GM21526 (cell line): Measurements from ENCODE around the gene TRIM25.

ENCODE experiments used
- ATAC-seq: cut with Tn5 transposase; IDR thresholded peaks from one replicate; pipeline ENCODE4 v1.9.1; 2021; ENCODE audit warnings: moderate library complexity; ENCODE audit not compliant: unreplicated experiment, low FRiP score

Gene TRIM25

DNA sequence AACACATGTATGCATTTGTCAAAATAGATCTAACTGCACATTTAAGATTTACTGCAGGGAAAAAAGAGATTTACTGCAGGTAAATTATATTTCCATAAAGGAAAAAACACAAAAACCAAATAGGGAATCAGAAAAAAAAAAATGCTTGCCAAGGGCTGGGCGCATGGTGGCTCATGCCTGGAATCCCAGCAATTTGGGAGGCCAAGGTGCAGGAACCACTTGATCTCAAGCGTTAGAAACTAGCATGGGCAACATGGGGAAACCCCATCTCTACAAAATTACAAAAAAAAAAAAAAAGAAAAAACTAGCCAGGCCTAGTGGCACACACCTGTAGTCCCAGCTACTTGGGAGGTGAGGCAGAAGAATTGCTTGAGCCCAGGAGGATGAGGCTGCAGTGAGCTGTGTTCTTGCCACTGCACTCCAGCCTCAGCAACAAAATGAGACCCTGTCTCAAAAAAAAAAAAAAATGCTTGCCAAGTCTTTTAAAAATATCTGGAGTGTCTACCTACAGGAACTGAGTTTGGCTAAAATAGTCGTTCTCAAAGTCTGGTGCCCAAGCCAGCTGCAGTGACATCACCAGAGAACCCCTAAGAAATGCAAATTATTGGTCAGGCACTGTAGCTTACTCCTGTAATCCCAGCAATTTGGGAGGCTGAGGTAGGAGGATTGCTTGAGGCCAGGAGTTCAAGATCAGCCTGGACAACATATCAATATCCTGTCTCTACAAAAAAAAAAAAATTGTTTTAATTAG, 17.5 kb downstream of the TRIM25 start:
- ATAC-seq: no peak

DNA sequence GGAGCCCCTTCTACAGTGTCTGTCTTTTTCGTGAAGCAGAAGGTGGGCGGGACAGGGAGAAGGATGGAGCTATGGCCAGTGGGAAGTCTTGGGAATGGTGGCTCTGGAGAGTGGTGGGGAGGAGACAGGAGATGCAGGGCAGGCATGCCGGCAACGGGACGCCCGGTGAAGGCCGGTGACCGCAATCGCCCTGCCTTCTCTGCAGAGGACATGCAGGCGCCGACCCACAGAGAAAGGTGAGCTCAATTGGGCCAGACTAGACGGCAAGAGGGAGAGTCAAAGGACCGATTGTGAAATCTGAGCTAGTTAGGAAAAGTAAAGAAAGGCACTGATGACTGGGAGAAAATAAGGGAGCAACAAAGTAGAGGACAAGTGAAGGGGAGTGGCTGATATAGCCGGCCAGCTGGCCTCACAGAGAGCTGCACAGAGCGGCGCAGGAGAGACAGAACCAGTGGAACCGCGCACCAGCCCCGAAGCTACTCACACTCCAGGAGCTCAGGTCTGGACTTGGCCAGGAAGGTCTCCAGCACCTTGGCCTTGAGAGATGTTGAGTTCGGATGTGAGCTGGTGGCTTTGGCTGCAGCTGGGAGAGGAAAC, 18.9 kb downstream of the TRIM25 start:
- no peak for ATAC-seq

DNA sequence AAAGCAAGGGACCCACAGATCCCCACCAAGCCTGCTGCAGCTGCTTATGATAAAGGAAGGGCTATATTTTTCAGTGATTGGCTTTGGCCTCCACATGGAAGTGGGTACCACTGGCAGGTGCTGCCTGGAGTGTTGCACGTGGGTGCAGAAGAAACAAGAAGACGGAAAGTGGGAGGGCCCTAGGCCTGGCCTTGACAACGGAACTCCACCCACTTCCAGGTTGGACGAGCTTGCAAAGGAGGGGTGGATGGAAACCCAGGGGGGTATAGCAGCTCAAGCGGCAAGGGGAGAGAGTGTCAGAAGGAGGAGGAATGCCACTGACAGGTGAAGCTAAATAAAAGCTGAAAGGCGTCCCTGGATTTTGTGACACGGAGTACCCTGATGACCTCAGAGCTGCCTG, 20.3 kb downstream of the TRIM25 start:
- ATAC-seq: no peak

GRCh38 chr17:56892333-56892732, 21.5 kb downstream of the TRIM25 start:
- ATAC-seq: no peak

DNA sequence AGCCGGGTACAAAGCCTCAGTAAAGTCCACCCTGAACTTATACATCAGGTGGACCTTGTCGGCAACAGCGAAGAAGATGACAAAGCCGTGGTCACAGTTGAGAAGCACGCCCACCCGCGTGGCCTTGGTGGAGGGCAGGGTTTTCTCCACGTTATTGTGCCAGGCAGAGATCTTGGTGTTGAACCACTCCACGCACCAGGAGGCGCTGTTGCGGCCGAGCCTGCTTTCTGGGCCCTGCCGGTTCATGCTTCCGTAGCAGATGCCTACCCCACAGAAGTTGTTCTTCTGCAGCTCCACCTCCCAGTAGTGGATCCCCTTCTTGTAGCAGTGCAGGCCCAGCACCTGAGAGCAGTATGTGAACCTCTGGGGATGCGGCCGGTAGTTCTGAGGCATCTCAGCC, 22.1 kb downstream of the TRIM25 start:
- ATAC-seq: no peak

GRCh38 chr17:56890906-56891674, 22.8 kb downstream of the TRIM25 start:
- ATAC-seq: no peak

DNA sequence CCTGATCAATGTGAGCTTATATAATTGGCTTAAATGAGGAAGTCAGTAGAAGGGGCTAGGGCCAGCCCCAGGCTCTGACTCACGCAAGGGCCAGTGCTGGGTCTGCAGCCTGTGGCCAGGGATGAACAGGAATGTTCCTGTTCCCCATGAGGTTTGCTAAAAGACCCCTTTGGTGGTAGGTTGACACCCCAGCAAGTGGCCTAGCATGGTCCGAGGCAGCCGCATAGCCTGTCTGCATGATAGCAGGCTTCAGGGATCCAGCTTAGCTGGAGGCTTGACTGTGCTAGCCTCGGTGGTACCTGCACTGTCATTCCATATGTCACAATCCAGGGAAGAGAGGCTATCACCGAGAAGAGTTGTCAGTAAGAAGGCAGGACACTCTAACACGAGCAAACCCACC, 23.5 kb downstream of the TRIM25 start:
- no peak for ATAC-seq

GRCh38 chr17:56887552-56888467, 26.0 kb downstream of the TRIM25 start:
- no peak for ATAC-seq

DNA sequence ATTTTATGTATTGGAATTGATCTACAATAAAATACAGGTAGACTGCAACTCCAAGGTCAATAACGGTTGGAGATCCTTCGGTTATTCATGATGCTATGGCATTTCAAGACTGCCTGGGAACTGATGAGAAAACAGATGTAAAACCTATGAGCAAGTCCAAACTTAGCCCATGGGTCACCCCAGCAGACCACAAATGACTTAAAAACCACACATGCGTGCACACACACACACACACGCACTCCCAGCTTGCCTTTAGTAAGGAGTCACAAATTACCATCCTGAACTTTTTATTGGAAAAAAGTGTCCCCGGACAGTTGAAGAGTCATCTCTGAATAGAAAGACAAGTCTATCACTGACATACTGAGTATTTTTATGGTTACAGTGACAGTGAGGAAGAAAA, 26.7 kb downstream of the TRIM25 start:
- ATAC-seq: no peak

DNA sequence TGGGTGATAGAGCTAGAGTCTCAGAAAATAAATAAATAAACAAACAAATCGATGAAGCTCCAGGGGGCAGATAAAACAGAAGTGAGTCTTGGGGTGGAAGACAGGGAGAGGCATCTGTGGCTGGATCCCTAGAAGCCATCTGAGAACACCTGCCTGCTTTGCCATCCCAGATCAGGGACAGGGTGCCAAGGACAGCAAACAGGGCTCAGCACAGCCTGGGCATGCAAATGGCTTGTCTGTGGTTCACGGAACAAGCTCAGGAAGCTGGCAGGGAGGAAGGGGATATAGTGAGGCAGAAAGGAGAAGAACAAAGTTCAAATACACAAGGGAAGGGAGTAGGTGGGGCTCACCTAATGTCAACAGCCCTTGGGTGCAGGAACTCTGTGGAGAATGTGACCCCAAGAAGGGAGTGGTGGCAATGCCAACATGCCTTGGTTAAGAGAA, 27.5 kb downstream of the TRIM25 start:
- no peak for ATAC-seq

DNA sequence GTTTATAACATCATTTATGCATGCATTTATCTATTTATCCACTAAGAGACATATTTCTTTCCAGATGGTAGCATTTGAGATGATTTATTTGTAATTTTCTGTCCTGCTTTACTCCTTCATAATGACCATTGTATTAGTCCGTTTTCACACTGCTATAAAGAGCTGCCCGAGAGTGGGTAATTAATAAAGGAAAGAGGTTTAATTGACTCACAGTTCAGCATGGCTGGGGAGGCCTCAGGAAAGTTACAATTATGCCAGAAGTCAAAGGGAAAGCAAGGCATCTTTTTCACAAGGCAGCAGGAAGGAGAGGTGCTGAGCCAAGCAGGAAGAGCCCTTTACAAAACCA, 28.6 kb downstream of the TRIM25 start:
- ATAC-seq: no peak

DNA sequence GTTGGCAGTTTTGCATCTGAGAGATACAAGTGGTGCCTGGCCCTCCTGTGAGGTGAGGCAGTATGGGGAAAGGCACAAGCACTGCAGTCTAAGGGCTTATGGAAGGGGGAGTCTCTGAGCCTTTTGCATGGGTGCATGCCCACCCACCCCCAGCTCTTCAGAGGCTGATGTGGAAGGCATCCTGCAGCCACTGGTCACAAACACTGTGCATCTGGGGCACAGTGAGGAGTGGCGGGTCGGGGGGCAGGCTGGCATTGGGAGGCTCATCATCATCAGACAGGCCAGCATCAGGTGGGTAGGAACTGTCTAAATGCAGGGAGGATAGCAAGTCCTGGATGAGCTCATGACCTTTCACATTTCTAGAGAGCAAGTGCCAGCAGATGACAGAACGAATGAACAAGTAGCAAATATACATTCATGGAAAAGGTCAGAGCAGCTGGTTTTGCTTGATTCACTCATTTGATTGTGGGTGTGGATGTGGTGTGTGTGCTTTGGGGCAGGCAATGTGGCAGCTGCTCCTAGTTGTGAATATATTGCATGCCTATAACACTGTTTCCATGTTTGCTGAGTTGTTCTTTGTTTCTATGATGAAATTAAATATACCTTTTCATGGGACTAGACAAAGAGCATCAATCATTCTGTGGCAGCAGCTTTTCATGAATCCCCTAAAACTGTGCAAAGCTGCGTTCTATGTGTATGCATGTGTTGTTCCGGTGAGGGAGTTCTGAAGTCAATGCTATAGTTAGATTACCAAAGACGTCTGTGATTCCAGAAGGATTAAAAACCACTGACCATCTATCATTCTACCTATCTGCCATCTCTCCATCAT, 29.2 kb downstream of the TRIM25 start:
- no peak for ATAC-seq

- no peak for ATAC-seq
These were observed 30.2 kb downstream of the TRIM25 start for GRCh38 chr17:56883616-56884015.

DNA sequence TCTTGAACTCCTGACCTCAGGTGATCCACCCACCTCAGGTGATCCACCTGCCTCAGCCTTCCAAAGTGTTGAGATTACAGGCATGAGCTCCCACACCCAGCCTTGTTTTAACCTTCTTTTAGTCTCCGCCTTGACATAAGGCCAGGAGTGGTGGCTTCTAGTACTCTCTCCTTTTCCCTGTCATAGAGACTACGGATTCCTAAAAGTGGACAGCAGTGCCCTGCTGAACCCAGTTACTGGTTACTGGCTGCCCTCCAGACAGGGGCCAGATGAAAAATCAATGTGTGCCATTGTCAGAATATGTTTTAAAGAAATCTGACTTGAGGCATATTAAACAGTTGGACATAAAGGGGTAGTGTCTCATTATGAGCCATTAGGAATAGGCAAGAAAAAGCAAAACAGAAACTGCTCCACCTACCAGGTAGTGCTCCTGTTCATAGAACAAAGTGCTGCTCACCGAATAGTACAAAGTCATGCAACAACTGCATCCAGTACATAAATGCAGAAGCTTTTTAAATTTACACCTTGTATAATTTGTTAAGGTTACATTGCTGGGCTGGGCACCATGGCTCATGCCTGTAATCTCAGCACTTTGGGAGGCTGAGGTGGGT, 32.1 kb downstream of the TRIM25 start:
- ATAC-seq: no peak

- no peak for ATAC-seq
These were observed 33.3 kb downstream of the TRIM25 start for GRCh38 chr17:56880571-56880970.

- ATAC-seq: no peak
These were observed 33.7 kb downstream of the TRIM25 start for GRCh38 chr17:56880133-56880532.

- no peak for ATAC-seq
These were observed 34.6 kb downstream of the TRIM25 start for GRCh38 chr17:56879280-56879679.

- no peak for ATAC-seq
These were observed 37.1 kb downstream of the TRIM25 start for GRCh38 chr17:56876766-56877179.

DNA sequence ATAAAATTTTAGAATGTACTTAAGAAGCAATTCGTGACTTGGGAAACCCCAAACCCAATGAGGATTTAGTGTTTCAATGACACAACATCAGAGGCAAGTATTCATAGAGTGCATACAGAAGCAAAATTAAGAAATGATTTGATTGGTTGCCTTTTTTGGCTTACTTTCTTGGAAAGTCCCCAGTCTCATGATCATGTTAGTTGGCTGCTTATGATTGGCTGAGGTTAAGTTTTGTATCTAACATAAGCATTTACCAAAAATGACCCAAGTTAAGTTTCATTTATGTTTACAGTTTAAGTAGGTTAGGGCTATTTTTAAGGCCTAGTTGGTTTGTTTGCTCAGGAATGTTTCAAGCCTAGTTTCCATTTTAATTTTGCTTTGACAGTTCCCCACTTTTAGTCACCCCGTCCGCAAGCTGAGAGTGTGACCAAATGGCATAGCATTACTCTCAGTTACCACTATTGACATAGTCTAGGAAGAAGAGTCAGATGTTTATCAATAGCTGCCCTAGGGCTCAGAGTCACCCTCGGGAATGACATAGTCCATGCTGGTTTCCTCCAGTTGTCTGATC, 43.7 kb downstream of the TRIM25 start:
- ATAC-seq: peak; percentile 68
